GM21381 (cell line): ENCODE data around the gene MRTFA.

Source experiments
- ATAC-seq: cut with Tn5 transposase; IDR thresholded peaks from one replicate; pipeline ENCODE4 v1.9.1; 2021; ENCODE audit warnings: mild to moderate bottlenecking, moderate library complexity; ENCODE audit not compliant: unreplicated experiment

MRTFA gene

DNA sequence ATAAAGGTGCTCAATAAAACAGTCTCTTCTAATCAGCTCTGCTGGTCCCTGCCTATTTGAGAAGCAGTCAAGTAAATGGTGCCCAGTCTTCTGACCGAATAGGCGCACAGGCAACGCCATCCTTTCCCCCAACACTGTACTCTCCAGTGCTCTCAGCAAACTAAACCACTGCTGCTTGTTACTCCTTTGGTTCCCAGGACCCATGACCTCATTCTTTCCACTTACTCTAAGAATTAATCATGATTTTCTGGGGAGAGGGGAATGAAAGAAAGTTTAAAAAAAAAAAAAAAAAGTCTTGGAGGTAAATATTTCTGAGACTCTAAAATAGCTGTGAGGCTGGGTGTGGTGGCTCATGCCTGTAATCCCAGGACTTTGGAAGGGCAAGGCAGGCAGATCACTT is 202.4 kb downstream of the MRTFA start:
- no peak for ATAC-seq

DNA sequence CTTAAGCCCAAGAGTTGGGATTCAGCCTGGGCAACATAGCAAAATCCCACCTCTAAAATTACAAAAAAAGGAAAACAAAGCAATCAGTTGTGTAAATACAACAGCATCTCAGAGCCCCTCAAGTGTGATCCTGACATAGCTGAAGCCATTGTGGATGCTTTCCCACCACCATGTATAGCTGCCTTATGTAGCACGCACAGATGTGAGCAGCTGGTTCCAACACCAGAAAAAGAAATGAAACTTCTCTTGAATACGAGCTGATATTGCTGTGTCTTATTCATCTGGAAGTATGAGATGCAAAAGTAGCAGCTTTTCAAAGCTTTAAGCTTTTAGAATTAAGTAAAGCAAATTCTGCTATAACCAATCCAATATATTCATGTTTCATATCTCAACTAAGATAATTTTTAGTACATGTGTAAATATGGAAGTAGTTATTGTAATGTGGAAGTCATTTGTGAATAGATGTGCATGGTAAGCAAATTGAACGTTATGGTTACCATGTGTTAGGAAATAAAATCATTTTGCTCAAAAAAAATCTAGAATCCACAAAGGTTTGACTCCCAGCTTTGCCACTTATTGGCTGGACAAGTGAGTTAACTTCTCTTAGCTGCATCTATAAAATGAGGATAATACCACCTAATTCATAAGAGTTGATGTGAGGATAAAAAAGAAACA is 203.0 kb downstream of the MRTFA start:
- ATAC-seq, result no peak

DNA sequence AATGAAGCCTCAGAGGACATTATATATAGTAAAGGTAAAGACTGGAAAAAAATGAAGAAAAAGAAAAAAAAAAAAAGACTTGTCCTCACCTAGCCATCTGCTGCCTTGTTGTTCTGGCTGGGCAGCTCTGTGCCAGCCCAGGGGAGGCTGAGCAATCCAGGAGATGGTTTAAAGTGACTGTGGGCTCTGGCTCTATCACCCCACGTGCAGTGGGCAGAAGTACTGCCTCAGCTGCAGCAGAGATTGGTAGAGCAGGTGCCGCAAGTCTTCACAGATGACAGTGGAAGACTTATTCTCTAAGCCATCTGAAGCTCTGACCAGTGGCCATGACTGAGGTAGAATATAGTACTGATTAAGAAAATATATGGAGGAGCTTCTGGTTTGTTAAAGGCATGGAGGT is 203.9 kb downstream of the MRTFA start:
- ATAC-seq, result no peak

DNA sequence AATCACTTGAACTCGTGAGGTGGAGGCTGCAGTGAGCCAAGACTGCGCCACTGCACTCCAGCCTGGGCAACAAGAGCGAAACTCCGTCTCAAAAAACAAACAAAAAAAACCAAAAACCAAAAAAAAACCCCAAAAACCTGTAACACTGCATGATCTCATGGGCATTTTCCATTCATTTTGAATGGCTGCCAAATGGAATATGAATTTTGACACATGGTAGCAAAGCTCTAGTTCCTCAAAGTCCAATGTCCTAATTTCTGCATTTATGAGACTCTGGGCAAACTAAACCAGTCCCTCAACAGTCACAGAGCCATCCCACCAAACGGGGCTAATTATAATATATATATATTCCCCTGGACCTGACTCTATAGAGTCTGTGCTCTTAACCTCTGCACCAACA is 204.4 kb downstream of the MRTFA start:
- ATAC-seq, result no peak

DNA sequence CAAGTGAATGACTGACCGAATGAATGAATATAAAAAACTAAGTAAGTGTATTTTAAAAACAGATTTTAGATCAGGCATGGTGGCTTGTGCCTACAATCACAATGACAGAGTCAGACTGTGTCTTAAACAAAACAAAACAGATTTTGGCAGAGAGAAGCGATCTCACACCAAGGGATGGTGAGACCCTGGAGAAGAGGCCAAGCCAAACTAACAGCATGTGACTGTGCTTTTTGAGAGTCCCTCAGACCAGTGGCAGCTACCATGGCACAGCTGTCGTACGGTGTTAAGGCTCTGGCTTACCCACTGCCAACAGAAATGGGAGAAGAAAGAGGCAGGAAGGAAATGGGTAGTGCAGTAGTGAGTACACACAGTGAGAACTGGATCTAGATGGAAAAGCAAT is 205.5 kb downstream of the MRTFA start:
- no peak for ATAC-seq

DNA sequence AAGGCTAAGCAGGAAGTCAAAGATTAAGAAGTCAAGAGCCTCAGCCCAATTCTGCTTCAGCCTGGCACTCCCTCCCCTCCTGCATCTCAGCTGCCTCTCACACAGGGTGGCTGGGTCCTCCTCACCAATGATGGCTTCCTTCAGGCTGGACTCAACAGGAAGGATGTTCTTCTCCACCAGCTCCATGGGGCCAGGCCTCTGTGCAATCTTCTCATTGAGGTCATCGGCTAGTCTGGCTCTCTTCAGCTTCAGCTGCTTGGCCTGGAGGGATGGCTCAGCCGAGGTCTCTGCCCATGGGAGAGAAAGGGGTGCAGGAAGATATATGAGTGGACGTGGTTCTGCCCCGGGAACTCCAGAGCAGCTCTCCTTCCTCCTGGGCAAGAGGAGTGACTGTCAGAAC is 207.0 kb downstream of the MRTFA start:
- ATAC-seq, result no peak

DNA sequence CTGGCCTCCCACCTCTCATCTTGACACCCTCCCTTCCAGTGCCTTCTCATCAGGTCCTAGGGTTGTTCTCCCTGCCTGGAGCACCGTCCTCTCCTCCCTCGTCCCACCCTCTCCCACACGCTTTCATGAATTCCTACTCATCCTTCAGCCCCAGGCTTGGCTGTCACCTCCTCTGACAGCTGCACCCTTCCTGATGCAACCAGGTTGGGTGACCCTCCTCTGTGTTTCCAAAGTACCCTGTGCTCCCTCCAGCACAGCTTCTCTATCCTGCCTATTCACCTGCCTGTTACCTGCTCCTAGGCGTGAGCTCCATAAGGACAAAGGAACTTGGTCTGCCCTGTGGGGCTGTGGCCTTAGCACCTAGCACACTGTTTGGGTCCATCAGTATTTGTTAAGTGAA is 207.7 kb downstream of the MRTFA start:
- ATAC-seq, result no peak

DNA sequence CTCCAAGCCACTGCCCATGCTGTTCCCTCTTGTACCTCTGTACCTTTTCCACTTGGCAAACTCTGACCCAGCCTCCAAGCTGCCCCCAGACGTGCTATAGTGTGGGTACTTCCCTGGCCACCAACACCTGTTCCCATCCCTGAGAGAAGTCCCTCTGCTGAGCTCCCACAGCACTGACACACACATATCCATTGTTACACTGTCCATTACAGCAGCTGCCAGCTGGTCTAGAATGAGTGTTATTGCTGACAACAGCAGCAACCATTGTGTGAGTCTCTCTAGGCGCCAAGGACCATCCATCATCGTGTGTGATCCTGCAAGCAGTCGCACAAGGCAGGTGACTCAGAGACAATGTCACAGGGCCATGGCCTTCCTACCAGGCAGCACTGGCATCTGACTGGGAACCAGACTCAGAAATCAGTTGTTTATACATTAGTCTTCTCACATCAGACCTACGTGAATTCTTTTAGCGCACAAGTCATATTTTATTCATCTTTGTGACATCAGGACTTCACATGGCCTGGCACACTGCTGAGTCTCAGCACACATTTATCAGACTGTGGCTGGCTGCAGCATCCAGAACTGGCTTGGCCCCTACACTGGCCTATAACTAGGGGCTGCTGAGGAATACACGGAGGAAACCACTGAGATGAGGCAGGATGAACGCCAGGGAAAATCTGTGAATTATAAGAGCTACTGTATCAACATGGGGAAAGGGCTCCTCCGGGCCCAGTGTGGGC is 209.8 kb downstream of the MRTFA start:
- ATAC-seq, result no peak

DNA sequence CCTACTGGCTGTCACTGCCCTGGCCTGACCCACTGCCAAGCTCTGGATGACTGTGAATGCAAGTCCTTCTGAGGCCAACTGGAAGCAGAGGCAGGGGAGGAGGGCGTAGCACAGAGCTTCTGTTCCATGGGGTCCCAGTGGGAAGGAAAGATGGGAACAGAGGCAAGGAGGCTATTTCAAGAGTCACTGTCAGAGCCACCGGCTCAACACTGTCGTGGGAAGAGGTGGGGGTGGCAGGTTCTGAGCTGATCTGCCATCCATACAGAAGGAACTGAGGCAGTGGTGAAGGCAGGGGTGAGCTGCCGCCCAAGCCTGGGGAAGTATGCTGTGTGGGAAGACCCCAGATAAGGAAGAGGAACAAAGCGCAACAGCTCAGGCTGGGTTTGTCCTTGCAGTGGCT is 211.4 kb downstream of the MRTFA start:
- no peak for ATAC-seq

DNA sequence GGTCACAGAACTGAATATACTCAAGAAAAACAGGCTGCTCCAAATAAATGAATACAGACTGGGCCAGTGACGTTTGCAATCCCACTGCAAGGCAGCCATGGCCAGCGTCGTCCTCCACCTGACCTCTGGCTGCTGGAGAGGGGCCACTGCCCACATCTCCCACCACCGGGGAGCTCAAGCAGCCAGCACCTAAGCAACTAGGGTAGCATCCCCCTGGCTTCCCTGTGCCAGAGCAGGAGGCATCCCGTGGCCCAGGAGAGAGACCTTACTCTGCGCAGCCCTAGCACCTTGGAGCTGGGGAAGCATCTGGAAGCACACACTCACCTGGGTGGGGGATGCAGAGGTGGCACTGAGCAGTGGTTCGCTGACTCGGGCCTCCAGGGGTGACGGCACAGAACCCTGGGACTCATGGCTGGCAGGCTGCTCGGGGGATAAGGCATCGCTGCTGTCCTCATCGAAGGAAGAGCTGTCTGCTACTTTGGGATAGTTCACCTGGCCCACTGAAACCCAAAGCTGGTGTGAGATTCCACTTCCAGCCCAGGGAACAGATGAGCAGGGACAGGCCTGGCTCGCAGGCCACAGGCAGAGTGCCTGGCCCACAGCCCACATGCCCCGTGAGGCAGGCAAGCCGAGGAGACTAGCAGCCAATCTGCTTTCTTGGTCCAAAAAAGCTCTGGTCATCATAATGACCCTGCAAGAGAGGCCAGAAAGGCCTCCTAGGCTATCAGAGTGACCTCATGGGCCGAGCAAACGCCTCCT is 212.5 kb downstream of the MRTFA start:
- no peak for ATAC-seq

DNA sequence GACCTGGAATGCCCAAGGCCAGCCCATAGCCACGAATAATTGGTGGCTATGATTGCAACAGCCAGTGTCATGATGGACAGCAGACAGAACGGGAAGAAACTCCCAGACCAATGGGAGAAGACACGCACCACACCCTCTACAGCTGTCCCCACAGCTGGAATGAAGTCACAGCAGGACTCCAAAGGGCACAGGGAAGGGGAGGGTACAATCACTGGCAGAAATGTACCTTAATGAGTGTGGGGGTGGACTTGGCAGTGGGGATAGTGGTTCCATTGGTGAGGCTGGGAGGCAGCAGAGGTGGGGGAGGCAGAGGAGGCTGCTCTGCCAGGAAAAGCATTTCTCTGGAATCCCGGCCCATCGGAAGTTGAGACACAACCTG is 213.2 kb downstream of the MRTFA start:
- ATAC-seq, result no peak

DNA sequence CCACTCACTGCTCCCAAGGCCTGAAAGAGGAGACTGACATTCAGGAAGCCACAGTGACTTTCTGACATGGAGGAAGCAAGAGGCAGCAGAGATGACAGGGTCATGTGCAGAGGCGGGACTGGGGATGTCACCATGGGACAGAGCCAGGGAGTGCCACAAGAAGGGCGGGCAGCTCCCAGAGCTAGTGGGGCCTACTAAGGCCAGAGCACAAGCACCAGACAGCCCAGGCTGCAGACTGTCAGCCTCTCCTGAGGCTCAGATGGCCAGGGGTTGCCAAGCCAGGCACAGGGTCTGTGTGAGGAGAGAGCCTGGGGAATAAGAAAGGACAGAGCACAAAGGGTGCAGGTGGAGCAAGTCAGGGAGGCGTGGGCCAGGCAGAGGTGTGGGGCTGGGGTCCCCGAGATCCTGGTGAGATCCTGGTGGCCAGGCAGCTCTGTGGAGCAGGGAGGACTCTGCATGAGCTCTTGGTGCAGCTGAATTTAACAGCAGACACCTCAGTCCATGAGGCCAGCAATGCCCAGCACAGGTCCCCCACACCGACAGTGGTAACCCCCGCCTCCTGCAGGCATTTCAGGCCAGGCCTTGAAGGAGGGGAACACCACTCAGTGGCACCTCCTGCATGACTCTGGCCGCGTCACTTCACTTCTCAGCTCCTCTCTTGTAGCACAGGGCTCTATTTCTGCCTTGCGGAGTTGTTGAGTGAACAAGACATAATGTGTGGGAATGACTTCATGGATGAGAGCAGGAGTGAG is 213.8 kb downstream of the MRTFA start:
- no peak for ATAC-seq

DNA sequence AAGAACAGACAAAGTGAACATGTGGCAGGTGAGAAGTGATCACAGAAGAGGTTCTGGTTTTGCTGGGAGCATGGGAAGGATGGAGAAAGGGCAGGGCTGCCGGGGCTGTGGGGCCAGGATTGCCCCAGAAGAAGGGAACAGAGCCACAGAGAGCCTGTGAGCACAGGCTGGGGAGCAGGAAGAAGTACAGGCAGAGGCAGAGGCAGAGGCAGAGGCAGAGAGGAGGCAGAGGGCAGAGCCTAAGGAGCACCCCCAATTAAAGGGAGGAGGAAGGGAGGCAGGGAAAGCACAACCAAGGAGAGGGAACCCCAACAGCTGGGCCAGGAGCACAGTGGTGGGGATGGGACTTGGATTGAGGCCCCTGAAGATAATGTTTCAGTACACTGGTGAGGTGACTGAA is 214.6 kb downstream of the MRTFA start:
- no peak for ATAC-seq

DNA sequence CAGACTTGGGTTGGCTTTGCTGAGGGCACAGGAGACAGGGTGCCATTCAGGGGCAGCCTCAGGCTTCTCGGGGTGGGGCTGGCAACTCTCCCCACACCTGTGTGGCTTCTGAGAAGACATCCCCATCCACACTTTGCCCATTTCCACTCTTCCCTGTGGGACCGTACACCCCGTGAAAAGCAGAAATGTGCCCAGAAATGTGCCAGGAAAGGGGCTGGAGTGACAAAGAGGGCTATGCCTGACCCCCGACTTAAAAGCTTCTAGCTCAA is 215.5 kb downstream of the MRTFA start:
- ATAC-seq, result no peak

DNA sequence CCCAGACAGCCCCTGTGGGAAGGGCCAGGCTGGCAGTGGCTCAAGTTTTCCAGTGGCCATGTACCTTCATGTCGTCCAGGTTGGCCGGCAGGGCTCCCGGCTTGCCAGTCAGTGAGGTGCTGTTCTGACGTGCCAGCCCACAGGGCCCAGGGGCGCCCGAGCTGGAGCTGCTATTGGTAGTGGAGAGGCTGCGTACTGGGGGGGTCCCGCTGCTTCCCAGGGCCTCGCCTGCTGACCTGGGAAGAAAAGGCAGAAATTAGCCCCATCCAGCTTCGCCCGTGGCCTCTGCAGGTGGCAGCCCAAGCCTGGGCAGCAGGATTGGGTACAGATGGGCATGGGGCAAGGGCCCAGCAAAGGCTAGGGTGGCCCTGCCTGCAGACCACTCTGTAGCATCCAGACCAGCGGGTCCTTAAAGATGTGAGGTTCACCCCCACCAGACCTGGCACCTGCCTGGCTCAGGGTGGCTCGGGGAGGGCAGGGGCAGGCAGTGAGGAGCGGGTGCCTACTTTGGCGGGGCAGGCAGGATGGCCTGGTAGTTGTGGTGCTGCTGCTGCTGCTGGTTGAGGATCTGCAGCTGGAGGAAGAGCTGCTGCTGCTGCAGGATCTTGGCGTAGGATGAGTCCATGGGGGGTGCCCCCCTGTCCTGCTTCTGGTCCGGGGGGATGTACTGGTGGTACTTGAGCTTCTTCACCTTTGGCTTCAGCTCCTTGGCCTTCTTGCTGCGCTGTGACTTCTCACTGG is 216.0 kb downstream of the MRTFA start:
- ATAC-seq, result no peak

DNA sequence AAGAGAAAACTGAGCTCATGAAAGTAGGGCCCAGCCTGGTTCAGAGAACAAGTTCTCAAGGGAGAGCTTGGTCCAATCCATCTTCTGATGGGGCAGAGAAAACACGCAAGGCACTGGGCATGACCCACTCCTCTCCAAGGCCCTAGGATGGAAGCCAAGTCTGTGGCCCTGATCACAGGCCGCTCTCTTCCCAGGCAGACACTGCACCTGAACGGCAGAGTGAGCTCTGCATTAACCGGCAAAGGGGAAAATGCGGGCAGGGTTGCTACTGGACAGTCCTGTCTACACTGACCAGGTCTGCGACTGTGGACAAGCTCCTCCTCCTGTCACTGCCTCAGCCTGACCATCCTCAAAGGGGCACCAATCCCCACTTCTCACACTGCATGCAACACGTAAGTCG is 216.8 kb downstream of the MRTFA start:
- ATAC-seq, result no peak

DNA sequence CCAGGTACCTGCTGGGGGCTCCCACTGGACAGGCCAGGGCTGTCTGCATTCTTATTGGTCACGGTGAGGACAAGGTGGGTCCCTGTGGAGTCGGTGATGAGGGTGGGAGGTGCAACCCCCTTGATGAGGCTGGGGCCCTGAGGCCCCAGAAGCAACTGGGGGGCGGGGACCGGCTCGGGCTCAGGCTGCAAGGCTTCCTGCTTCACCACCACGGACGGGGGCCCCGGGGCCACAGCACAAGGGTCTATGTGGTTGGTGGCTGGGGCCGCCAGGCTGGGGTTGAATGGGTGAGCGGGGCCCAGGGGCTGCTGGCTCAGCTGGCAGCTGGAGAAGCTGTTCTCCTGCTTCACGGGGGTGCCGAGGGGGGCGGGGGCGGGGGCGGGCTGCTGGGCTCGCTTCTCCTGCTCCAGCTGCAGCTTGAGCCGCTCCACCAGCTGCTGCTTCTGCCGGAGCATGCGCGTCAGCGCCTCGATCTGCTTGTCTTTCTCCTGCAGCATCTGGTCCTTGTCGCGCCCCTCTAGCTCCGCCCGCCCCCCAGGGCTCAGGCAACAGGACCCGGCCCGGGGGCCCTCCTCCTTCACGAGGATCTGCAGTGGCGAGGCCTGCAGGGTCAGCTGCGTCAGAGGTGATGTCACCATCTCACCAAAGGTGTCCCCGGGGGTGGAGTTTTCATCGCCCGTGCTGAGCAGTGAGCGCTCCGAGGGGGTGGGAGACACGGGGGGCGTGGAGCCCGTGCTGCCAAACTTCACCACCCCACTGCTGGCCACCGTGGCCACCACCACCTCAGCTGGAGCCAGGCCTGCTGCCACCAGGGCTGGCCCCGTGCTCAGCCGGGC is 217.9 kb downstream of the MRTFA start:
- ATAC-seq, result no peak

DNA sequence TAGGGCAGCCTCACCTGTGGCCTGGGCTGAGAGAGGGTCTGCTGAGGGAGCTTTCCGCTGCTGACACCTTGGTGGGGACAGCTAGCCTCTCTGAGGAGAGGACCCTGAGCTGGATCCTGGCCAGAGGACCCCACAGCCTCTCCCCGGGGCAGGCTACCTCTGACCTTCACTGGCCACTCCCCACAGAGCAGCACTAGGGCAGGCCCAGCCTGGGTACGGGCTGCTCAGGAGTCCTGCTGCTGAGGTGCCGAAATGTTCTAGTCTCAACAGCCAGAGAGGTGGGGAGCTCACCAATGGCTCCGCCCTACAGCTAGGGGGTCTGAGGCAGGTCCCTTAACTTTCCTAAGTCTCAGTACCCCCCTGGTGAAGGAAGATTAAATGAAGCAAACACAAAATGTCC is 218.6 kb downstream of the MRTFA start:
- no peak for ATAC-seq

DNA sequence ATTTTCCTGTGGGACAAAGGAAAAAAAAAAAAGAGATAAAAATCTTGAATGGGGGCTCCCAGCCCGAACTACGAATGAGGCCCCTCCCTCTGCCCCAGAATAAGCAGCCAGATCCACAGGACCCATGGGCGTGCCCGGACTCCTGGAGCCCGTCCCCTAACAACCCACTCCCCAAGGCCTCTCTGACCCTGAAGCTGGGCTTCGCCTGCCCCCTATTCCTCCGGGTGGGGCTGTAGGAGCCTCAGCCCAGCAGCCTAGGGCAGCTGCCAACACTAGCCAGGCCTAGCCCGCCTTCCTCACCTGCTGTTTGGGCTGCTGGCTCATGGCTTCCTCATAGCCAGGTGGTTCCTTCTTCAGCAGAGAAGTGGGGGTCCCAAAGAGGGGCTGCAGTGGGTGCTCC is 219.5 kb downstream of the MRTFA start:
- ATAC-seq, result no peak

DNA sequence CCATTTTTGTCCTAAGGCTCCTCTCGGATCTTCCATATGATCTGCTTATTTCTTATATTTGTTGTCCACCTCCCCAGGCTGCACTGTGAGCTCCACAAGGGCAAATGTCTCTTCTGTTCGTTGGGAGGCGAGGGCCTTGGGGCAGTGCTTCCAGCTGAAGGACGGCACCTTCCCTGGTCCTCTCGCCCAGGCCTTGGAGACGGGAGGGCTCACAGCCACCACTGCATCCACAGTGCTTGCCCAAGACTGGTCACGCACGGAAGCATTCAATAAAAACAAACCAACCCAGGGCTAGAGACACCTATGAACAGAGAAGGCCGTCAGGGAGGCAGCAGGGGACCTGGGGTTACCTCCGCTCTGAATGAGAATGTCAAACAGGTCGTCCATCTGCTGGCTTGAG is 219.9 kb downstream of the MRTFA start:
- ATAC-seq, result no peak
